ENCODE results near the gene CHST12. TPM values are rescaled to one million over a fixed set of nuclear protein-coding genes. Genes with fewer than 3 reads are reported as not detected.

Gene CHST12
- total and polyA plus RNA-seq, 2 experiments from 2014 or later, result 7.2 to 21.5 TPM

DNA sequence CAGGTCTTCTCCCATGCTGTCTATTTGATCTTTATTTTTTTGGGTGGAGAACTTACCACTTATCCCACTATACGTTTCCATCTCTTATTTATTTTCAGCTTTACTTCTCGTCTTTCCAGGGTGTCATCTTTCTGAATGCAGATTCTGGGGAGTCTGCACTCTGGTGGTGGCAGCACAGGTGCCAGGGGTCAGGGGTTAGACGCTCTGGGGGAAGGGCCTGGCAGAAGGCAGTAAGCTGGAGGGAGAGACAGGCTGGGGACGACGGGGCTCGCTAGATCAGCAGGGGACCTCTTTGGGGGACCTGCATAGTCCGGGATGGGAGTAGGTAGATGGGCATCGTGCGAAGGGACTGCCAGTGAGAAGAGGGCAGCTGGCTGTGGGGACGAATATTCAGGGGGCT, 22.3 kb downstream of the CHST12 start:
- Histone ChIP-seq H3K4me1 (ENCODE audit: insufficient read depth) (no peaks in the 10 kb centered on the region), H3K79me2 (peaks cover 9% of the 10 kb centered on the region), H2AFZ (no peak overlapping the region), H3K4me3 (no peak overlapping the region), H3K27me3 (no peaks in the 10 kb centered on the region), H3K9me2 (replicated peaks; ENCODE audit: insufficient read depth) (no peaks in the 10 kb centered on the region), H3K9me3 (ENCODE audit: low read depth) (no peaks in the 10 kb centered on the region), H3K27ac (no peak overlapping the region), H3K4me2 (no peak overlapping the region), H4K20me1 (ENCODE audit: insufficient read depth, poor library complexity, severe bottlenecking) (no peaks in the 10 kb centered on the region), H3K36me3 (replicated peaks; ENCODE audit: insufficient read depth, low read depth) (no peaks in the 10 kb centered on the region)
- WGBS (ENCODE audit: low lambda C conversion rate, missing lambda C conversion rate), result 90% methylated on average over 10 of the region's 10 CpGs
- TF ChIP-seq, protein P1, sequence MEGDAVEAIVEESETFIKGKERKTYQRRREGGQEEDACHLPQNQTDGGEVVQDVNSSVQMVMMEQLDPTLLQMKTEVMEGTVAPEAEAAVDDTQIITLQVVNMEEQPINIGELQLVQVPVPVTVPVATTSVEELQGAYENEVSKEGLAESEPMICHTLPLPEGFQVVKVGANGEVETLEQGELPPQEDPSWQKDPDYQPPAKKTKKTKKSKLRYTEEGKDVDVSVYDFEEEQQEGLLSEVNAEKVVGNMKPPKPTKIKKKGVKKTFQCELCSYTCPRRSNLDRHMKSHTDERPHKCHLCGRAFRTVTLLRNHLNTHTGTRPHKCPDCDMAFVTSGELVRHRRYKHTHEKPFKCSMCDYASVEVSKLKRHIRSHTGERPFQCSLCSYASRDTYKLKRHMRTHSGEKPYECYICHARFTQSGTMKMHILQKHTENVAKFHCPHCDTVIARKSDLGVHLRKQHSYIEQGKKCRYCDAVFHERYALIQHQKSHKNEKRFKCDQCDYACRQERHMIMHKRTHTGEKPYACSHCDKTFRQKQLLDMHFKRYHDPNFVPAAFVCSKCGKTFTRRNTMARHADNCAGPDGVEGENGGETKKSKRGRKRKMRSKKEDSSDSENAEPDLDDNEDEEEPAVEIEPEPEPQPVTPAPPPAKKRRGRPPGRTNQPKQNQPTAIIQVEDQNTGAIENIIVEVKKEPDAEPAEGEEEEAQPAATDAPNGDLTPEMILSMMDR (IDR thresholded peaks at IDR 0.05; ENCODE audit: poor library complexity), result no peak
- no peak for TF ChIP-seq EZH2 (IDR thresholded peaks at IDR 0.05; ENCODE audit: borderline replicate concordance)
- TF ChIP-seq EZH2phosphoT487 (IDR thresholded peaks at IDR 0.05; ENCODE audit: low read depth, severe bottlenecking, unreplicated experiment), result no peak
- no peak for DNase-seq (ENCODE audit: low spot score)

DNA sequence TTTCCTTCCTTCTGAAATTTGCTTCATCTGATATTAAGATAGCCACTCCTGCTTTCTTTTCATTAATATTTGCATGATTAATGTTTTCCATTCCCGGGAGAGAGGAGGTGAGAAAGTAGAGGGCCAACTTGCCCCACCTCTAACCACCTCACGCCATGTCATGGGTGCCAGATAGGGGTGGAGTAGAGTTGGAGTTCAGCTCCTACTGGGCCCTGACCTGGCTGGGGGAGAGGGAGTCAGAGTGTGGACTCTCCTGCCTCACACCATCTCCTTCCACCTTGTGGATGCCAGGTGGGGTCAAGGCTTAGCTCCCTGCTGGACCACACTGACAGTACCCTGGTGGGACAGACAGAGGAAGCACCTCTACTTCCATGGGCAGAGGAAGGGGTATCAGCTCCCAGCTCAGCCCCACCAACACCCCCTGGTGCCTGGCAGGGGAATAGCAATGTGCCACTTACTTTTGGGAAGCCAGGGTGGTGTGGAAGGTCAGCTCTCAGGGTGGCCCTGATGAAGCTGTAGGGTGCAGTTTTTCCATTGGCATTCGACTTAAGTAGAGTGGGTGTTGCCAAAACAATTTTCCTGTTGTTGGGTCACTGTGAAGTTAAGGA, 28.0 kb downstream of the CHST12 start:
- H4K20me1 ChIP-seq (ENCODE audit: insufficient read depth, poor library complexity, severe bottlenecking), result no peaks in the 10 kb centered on the region
- TF ChIP-seq EZH2phosphoT487 (IDR thresholded peaks at IDR 0.05; ENCODE audit: low read depth, severe bottlenecking, unreplicated experiment), result no peak
- no peak for TF ChIP-seq EZH2 (IDR thresholded peaks at IDR 0.05; ENCODE audit: borderline replicate concordance)
- TF ChIP-seq, protein P1 (IDR thresholded peaks at IDR 0.05; ENCODE audit: poor library complexity), result no peak
- H3K9me2 ChIP-seq (replicated peaks; ENCODE audit: insufficient read depth), result no peaks in the 10 kb centered on the region
- H3K4me1 ChIP-seq (ENCODE audit: insufficient read depth), result no peaks in the 10 kb centered on the region
- H3K27me3 ChIP-seq, result no peaks in the 10 kb centered on the region
- H3K9me3 ChIP-seq (ENCODE audit: low read depth), result no peaks in the 10 kb centered on the region
- H3K4me2 ChIP-seq, result no peak overlapping the region
- DNase-seq (ENCODE audit: low spot score), result no peak
- no peaks in the 10 kb centered on the region for H3K36me3 ChIP-seq (replicated peaks; ENCODE audit: insufficient read depth, low read depth)
- peaks cover 12% of the 10 kb centered on the region for H3K79me2 ChIP-seq
- 89% methylated on average over 3 of the region's 3 CpGs for WGBS (ENCODE audit: low lambda C conversion rate, missing lambda C conversion rate)
- H3K27ac ChIP-seq, result no peak overlapping the region
- H3K4me3 ChIP-seq, result no peak overlapping the region
- no peak overlapping the region for H2AFZ ChIP-seq

DNA sequence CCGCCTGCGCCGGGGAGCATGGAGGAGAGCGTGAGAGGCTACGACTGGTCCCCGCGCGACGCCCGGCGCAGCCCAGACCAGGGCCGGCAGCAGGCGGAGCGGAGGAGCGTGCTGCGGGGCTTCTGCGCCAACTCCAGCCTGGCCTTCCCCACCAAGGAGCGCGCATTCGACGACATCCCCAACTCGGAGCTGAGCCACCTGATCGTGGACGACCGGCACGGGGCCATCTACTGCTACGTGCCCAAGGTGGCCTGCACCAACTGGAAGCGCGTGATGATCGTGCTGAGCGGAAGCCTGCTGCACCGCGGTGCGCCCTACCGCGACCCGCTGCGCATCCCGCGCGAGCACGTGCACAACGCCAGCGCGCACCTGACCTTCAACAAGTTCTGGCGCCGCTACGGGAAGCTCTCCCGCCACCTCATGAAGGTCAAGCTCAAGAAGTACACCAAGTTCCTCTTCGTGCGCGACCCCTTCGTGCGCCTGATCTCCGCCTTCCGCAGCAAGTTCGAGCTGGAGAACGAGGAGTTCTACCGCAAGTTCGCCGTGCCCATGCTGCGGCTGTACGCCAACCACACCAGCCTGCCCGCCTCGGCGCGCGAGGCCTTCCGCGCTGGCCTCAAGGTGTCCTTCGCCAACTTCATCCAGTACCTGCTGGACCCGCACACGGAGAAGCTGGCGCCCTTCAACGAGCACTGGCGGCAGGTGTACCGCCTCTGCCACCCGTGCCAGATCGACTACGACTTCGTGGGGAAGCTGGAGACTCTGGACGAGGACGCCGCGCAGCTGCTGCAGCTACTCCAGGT, 29.7 kb downstream of the CHST12 start:
- TF ChIP-seq, protein P1 (IDR thresholded peaks at IDR 0.05; ENCODE audit: poor library complexity), result no peak
- TF ChIP-seq EZH2phosphoT487 (IDR thresholded peaks at IDR 0.05; ENCODE audit: low read depth, severe bottlenecking, unreplicated experiment) (no peak), EZH2 (IDR thresholded peaks at IDR 0.05; ENCODE audit: borderline replicate concordance) (no peak)
- H4K20me1 ChIP-seq (ENCODE audit: insufficient read depth, poor library complexity, severe bottlenecking), result no peaks in the 10 kb centered on the region
- no peak overlapping the region for H3K27ac ChIP-seq
- H3K36me3 ChIP-seq (replicated peaks; ENCODE audit: insufficient read depth, low read depth), result no peaks in the 10 kb centered on the region
- H3K4me2 ChIP-seq, result no peak overlapping the region
- H3K27me3 ChIP-seq, result no peaks in the 10 kb centered on the region
- no peak overlapping the region for H3K4me3 ChIP-seq
- H3K9me2 ChIP-seq (replicated peaks; ENCODE audit: insufficient read depth), result no peaks in the 10 kb centered on the region
- no peaks in the 10 kb centered on the region for H3K9me3 ChIP-seq (ENCODE audit: low read depth)
- over 99% methylated on average over 81 of the region's 85 CpGs for WGBS (ENCODE audit: low lambda C conversion rate, missing lambda C conversion rate)
- no peaks in the 10 kb centered on the region for H3K4me1 ChIP-seq (ENCODE audit: insufficient read depth)
- no peak overlapping the region for H2AFZ ChIP-seq
- H3K79me2 ChIP-seq, result peaks cover 12% of the 10 kb centered on the region
- DNase-seq (ENCODE audit: low spot score), result no peak

Measured in hepatocyte (in vitro differentiated cells).